Panc1 (cell line): ENCODE results near the gene RAX2.

Experiments
- CTCF ChIP-seq: fragments of 450-650 bp; IDR thresholded peaks from 2 replicates; pipeline ENCODE4 v1.5.1; 2017; ENCODE audit warnings: mild to moderate bottlenecking
- POLR2AphosphoS5 ChIP-seq: IDR thresholded peaks from 2 replicates; pipeline ENCODE4 v1.6.1; 2012; ENCODE audit warnings: mild to moderate bottlenecking, low read depth, low read length, moderate library complexity
- REST ChIP-seq, 2 experiments: IDR thresholded peaks; 2 replicates each; pipeline ENCODE4 v1.6.1; 2011 to 2012; ENCODE audit warnings: low read depth in 2 of 2, control low read depth in 1 of 2, low read length in 1 of 2, mild to moderate bottlenecking in 1 of 2, moderate library complexity in 1 of 2; ENCODE audit not compliant: insufficient read depth in 1 of 2

- TF ChIP-seq CTCF (no peak), POLR2AphosphoS5 (no peak), REST (IDR thresholded peaks at IDR 0.05; ENCODE audit: insufficient read depth in 1 of 2, low read depth in 2 of 2, low read length in 1 of 2) (no peak)
Observed at GRCh38 chr19:3801412-3802096, 29.5 kb upstream of the RAX2 start.
